Measurements from ENCODE around the gene CCDC88C. TPM values are rescaled to one million over a fixed set of nuclear protein-coding genes. Genes with fewer than 3 reads are reported as not detected.

The CCDC88C gene
- polyA plus RNA-seq, 1 donor, result 18.3 TPM

DNA sequence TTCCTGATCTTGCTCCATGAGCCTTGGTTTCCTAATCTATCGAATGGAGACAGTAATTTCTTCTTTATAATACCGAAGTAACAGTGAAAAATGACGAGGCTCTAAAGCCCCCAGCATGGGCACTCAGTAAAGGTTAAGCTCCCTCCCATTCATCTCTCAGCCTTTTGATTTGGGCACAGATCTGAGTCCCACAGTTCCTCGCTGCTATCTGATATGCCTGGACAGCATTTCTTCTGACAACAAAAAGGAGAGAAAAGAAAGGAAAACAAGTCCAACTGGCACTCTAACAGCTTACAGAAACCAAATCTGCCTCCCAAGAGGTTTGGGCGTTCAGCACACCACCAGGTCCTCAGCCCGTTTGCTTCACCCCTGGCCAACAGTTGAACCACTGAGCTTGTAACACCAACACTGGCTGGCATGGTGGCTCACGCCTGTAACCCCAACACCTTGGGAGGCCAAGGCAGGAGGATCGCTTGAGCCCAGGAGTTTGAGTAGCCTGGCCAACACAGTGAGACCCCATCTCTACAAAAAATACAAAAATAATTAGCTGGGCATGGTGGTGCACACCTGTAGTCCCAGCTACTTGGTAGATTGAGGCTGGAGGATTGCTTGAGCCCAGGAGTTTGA, 19.5 kb downstream of the CCDC88C start:
- no peak for DNase-seq

DNA sequence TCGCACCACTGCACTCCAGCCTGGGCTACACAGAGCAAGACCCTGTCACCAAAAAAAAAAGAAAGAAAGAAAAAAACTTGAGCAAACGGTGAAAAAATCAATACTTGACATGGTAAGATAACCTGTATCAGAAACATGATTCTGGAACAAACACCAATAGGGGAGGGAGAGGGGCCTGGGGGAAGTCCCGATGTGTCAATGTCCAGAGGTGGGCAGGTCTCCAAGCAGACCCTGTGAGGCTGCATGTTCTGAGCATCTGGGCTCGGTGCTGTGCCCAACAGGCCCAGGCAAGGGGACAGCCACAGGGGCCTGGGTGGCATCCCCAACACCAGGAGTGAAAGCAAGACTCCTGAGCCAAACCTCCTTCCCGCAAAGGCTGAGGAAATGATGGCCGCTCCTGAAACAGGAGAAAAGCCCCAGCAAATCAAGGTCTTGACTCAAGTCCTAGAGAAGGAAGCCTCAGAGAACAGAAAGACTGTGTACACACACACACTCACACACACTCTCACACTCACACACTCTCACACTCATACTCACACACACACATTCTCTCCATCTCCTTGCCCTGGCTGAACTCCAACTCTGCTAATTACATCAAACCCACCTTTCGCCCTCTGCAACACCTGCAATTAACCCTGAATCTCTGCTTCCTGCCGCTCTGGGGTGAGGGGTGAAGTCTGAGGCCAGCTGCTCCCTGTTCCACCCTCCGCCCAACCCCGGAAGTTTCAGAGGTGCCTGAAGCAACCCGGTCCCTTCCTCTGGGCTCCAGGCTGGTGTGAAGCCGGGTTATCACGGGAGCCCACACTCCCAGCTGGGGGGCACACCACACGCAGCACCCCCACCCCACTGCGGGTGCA, 20.4 kb downstream of the CCDC88C start:
- DNase-seq, result no peak

DNA sequence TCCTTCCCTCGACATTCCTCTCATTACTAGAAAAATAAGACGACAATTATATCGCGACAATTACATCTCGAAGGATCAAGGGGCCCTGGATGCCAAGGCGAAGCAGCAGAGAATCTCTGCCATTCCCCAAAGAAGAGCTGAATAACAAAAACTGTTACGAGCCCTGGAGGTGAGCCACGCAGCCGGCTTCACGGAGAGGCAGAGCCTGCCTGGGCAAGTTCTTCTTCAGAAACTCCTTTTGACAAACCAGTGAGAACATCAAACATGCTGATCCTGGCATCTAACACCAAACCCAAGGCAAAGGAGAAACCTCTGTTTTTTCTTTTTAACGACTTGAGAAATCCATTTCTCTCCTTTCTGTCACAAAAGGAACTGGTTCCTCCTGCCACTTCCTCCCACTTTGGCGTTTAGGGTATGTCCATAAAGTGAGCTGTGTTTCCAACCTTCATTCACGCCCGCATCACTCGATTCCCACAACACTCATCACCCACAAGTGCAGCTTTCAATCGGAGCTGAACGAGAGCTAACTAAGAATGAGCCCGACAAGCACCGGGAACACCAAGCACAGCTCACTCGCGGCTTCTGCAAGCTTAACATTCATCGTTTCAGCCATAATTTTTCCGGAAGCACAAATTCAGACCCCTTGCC, 21.5 kb downstream of the CCDC88C start:
- no peak for DNase-seq

DNA sequence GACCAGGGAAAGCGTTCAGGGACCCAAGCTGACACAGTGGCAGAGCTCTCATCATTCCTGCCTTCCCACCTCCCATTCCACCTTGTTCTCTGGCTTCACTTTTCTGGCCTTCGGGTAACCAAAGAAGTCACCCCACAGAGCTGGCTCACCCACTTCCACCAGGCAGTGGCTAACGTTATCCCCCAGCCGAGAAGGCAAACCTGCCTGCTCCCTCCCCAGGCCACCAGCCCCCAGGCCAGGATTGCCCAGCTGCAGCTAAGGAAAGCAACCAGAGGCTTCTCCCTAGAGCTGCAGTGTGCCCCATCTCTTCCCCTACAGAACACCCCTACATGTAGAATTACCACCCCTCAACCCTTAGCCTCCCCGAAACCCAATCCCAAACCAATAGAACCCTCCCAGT, 22.2 kb downstream of the CCDC88C start:
- no peak for DNase-seq

DNA sequence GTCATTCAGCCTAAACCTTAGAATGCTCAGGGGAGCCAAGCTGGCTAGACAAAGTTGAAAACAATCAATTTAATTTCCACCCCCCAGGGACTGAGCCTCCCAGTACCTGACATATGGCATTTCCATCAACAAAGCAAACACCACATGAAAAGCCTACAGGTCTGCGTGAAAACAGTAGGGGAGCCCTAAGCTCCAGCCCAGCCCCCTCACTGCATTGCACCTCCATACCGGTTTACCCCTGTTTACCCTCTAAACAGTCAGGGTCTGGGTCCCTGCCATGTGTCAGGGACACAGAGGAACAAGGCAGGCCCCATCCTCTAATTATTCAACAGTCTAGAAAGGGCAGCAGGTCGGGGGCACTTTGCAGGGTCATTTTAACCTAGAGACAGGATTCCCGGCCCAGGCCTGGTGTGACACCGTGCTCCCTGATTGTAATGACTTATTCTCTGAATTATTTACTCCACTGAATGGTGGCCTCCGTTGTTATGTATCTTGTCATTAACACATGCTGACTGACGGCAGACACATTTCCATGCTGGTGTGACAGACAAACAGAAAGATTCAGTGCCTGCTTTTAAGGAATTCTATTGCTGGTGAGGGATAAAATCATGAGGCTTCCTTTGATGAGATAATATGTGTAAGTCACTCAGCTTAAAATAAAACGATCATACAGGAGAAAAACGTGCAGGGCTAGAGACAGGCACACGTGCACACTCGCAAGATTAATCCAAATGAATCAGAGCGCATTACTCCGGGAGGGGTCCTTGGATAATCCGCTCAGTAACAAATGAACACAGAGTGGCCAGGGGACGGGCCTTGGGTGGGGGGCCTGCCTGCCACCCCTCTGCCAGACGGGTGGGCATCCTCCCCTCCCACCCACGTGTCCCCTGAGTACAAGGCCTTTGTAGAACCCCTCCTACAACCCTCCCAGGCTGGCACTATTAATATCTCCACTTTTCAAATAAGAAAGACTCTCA, 23.2 kb downstream of the CCDC88C start:
- DNase-seq, result no peak

DNA sequence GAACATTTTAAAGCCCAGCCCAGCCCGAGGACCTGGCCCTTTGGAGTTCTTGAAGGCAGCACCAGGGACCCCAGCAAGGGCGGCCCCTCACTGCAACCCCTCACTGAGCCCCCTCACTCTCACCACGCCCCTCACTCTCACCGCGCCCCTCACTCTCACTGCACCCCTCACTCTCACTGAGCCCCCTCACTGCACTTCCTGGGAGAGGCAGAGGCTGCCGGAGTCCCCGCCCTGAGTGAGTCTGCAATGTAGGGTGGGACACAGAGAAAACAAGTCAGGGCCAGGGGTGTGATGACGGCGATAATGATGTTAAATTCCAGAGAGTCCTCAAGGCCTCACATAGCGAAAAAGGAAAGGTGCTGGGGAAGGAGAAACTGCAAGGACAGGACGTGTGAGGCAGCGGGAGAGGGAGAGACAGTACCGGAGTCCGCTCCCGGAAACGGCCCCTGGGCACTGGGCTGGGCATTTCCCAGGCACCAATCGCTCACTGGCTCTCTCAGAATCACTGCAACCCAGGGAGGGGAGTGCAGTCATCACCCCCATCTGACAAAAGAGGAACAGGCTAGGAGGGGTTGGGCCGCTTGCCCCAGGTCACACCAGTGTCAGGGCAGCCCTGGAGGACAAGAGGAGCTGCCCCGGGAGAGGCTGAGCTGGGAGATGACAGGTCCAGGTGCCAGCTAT, 24.9 kb downstream of the CCDC88C start:
- DNase-seq, result no peak

DNA sequence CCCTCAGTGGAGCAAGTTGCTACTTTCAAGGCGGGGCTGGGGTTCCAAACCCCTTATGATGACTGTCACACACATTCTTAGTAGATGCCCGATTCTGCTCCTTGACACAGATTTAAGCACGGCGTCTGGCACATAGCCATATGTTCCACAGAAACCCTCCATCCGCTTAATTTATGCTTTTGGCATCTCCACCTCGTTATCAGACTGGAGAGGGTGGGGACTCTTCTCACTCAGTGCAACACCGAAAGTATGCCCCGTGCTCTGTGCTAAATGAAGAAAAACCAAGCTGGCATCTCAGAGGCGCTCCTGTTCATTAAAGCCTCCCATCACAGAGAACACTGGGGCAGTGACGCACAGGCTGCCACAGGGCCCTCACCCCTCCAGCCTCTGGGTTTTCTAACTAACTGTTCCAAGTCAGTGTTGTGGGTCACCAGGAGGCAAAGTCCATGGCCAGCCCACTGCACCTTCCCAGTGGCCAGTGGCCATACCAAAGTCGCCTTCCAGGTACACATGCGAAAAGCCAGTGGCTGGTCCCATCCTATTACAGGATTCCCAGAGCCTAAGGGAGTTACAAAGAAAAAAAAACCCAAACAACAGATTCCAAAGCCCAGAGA, 27.3 kb downstream of the CCDC88C start:
- DNase-seq, result no peak

DNA sequence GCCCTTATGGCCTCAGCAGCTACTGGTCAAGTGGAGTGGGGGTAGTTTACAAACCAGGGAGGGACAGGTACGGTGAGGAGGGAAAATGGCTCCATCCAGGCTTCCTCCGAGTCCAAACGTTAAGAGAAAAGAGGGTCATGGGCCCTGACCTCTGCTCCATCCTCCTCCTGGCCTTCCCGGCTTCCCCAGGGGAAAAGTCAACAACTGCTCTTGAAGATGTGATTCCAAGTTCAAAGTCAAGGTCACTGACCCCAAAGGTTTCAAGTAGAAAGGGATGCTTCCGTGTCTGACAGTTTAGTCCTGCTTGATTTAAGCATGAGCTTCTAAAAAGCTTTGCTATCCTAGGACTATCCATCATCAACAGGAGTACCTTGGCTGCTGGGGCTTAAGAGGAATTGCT, 28.5 kb downstream of the CCDC88C start:
- DNase-seq, result no peak

DNA sequence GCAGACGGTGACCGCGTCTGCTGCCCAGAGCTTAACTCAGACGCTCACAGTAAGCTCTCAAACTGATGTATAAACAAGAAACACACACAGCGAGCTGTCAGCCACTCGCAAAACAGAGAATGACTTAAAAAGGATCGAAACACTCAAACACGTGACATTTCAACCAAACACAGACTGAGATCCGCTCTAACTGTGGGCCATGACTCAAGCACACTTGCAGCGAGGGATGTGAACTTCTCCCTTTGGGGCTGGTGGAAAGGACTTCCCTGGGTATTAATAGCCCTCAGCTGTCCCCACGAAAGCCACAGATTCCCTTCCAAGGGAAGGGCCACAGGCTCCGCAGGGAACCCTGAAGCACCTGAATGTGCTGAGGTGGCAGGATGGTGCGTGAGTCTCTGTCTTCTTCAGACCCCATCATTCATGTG, 29.1 kb downstream of the CCDC88C start:
- DNase-seq, result no peak

DNA sequence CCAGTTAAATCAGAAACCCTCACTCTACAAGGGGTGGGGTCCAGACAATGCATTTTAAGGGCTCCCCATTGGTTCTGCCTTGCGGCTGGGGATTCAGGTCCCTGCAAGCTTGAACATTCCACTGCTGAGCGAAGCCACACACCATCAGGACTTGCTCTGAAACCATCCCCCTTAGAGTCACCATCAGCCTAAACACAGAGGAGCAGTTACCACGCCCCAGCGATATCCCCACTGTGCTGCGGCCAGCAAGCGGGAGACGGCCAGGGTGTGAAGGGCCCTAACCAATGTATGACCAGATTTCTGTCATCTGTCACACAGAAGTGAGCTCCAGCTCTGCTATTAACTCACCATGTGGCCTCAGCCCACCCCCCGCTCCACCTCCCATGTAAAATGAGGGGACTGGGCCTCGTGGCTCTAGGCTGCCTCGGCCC, 29.7 kb downstream of the CCDC88C start:
- no peak for DNase-seq

DNA sequence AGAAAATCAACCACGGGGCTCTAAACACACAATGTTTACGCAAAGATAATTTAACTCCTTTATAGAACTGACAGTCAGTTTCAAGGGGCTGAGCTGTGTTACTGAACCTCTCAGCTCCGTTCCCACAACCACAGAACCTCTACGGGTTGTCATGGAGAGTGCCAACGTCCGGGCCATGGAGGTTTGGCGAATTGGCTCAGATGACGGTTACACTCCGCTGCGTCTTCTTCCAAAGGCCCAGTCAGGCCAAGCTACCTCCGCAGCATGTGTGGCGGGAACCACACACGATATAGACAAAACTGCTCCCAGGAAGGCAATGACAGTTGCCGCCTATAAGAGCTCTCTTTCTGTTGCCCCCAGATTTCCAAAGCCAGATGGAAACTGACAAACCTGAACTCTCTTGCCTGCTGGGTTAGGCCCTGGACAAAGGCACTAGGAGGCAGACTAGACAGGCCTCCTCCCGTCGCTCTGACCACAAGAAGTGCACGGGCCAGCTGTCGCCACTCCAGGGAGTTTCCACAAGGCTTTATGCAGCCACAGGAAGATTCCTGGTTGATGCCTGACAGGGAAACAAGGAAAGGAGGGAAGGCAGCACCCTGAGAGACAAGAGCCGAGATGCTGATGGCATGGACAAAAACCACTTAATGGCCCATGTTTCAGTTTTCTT, 30.3 kb downstream of the CCDC88C start:
- DNase-seq, result no peak

DNA sequence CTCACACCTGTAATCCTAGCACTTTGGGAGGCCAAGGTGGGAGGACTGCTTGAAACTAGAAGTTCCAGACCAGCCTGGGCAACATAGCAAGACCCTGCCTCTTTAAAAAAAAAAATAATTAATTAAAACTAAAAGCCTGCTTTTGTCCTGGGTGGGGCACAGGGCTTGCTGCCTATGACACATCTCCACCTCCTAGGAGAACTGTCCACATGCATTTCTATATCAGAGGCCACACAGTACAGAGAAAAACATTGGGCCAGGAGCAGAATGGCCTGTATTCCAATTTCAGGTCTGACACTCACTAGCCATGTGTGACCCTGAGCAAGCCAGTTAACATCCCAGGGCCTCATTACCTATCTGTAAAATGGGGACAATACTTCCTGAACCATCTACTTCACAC, 31.9 kb downstream of the CCDC88C start:
- DNase-seq, result no peak

DNA sequence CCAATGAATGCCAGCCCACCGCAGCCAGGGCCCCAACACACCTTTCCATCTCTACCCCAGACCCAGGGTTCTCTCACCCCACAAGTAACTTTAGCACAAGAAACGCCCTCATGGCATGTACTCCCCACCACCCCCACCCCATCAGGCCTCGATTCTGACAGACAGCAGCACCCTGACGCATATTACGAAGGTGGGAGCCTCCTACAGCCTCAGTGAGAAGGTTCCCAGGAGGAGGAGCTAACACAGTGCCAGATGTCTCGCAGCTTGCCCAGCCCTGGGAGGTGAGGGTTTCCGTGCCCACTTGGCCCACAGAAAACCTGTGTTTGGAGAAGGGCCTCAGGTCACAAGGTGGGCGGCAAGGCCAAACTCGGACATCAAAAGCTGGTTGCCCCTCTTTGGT, 32.4 kb downstream of the CCDC88C start:
- no peak for DNase-seq

DNA sequence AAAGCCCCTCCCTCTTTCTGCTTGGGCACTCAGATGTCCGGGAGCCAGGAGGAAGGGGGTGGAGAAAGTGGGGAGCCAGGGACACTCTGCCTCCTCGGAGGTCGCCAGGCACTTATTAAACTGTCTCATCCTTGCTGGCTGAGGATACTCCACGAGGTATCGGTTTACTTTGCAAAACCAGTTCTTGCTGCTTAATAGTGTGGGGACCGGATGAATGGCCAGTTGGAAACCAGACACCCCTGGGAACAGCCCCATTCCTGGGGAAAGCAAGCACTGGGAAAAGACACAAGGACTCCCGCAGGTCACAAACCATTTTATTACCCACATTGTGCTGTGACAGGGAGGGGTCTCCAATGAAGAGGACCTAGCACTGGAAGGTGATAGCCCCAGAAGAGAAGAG, 34.2 kb downstream of the CCDC88C start:
- DNase-seq, result no peak

DNA sequence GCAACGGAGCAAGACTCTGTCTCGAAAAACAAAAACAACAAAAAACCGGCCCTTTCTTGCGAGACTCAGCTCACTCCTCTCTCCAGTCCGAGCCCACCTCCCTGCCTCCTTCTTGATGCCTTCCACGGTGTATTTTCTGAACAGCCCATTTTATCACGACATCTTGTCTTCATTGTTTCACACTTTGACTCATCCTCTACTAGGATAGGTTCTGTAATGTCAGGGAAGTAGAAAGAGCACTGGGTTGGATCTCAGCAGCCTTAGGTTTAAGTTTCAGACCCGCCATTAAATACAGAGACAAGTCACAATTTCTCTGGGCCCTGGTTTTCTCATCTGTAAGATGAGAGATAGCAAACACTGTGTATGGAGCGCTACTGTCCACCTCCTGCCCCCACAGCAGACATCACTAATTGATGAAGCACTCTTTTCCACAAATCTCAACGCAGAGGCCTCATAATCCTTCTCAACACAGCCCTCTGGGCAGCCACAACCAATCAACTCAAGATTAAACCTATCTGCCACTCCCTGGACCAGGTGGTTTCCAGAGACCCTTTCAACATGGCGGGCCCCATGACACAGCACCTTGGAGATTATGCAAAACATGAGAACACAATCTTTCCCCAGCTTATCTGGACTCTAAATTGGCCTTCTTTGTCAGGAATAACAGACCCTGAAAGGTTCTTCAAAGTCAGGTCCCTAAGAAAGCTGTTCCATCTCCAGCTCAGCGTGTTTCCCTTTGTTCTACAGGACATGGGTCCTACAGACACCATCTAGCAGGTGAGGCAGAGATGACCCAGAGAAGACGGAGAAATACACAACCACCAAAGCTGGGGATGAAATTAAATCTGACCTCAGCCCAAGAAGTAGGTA, 35.6 kb downstream of the CCDC88C start:
- DNase-seq, result no peak

DNA sequence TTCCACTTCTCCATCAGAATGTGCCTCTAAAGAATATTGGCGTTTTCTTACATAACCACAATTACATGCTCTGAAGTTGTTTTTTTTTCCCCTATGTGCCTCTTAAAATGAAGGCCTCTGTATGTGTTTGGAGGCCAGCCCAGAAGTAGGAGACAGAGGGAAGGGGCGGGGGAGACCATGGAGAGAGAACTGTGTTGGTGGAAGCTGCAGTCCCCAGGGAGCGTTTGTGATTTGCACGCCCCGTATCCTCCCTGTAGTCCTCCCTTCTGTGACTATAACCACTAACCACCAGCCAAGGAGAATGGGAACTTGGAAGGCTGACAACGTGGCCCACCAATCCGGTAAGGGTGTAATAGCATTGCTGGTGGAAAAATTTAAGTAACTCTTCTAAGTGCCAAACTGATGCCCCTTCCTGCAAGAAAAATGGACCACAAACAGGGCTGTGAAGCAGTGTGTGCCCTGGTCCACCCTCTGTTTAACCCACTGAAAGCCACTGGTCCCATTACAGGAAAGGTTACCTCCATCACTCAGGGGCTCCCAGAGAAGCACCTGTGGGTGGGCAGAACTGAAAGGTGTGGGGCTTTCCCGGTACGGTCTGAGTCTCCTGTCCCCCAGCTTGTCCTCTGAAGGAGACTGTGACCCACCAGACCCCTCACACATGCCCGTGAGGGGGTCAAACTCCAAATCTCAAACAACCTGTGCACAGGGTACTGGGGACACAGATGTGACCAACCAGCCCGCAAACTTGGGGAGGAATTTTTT, 36.8 kb downstream of the CCDC88C start:
- no peak for DNase-seq

DNA sequence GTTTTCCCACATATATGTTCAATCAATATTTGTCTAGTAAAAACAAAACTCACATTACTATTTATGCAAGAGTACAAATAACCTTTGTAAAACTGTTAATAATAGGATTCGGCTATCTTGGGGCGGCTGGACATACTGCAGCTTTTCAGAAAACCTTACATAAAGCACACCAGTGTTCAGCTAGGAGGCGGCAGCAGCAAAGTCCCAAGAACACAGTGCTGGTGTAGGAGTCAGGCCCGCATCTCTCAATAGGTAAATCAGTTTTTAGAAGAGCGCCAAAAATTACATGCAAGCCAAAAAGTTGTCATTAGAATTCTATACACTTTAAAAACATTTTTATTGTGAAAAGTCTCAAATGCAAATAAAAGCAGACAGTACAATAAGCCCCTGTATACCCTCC, 37.5 kb downstream of the CCDC88C start:
- no peak for DNase-seq

DNA sequence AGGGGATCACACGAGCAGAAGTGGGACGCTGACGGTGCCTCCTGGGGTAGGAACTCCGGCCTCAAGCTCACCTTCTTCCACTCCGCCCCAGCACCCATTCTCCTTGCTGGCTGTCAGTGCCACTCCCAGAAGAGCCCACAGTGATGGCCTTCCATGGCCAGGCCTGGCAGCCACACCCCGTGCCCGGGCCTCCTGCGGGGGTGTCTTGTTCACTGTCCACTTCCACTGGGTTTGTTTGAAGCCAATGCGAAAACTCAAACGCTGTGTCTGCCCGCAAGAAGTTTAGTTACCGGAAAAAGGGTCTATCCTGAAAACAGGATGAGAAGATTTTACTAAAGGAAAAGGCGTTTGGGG, 38.1 kb downstream of the CCDC88C start:
- no peak for DNase-seq

DNA sequence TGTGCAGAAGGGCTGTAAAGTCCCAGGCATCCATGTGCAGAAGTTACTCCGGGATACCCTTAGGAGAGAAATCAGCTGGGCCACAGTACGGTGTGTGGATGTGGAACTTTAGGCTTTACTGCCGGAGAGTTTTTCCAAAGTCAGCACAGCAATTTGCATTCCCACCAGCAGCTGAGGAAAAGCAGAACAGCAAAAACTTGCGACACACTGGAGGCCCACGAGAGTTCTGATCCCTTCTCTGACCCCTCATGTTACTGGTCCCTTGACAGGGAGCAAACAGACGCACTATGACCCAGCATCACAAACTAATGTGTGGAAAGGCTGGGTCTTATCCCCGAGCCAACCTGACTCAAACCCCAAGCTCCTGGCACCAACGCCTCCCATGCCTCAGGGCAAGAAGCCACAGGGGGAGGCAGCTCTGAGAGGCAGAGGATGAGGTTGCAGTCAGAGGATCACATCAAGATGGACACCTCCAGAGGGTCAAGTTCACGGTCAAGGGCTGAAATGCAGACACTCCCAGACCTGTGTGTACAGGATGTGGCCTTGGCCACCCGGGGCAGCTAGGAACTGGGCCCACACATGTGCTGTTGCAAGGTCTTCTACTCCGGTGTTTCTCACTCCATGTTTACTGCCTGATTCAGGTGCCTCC, 38.6 kb downstream of the CCDC88C start:
- no peak for DNase-seq
